ENCODE measurements around the gene PEF1. TPM values are rescaled to one million over a fixed set of nuclear protein-coding genes. Genes with fewer than 3 reads are reported as not detected.

Gene PEF1
- total and polyA plus RNA-seq, 2 experiments from 2014 or later: 22.3 to 68.5 TPM

DNA sequence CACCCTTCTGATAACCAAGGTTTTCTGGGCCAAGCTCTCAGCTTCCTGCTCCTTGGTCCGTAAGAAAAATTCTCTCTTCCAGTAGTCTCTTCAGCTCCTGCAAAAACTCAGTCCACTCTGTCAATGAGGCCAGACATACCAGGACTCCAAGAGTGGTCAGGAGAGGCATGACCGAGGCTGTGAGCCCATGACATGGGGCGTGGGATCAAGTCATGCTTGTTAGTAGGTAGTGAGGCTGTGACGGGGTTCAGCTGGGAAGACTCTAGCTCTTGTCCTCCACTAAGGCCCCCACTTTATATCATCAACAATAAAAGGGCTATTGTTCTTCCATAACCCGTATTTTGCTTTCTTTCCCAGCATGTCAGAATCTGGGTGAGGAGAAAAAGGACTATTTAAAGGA is 37.3 kb downstream of the PEF1 start:
- no peaks in the 10 kb centered on the region for H3K4me1 ChIP-seq (ENCODE audit: insufficient read depth)
- H3K4me3 ChIP-seq: no peak overlapping the region
- H2AFZ ChIP-seq: no peak overlapping the region
- no peak overlapping the region for H3K27ac Mint-ChIP-seq
- TF ChIP-seq EZH2phosphoT487 (IDR thresholded peaks at IDR 0.05; ENCODE audit: unreplicated experiment): no peak
- no peak for TF ChIP-seq NANOG (IDR thresholded peaks at IDR 0.05; ENCODE audit: borderline replicate concordance)
- no peak for TF ChIP-seq ZNF331 (CRISPR knock-in tag; IDR thresholded peaks at IDR 0.05; ENCODE audit: low read depth)
- no peak for TF ChIP-seq JUNB (IDR thresholded peaks at IDR 0.05; ENCODE audit: unreplicated experiment)
- TF ChIP-seq EZH2 (IDR thresholded peaks at IDR 0.05; ENCODE audit: low read depth, unreplicated experiment): no peak
- TF ChIP-seq STAT1 (IDR thresholded peaks at IDR 0.05; ENCODE audit: unreplicated experiment): no peak
- TF ChIP-seq ZNF114 (CRISPR knock-in tag; IDR thresholded peaks at IDR 0.05): no peak
- TF ChIP-seq ETS1 (IDR thresholded peaks at IDR 0.05): no peak
- TF ChIP-seq CTCF (conservative IDR thresholded peaks at IDR 0.05; ENCODE audit: low read depth in 2 of 2): no peak
- TF ChIP-seq POLR2AphosphoS5 (IDR thresholded peaks at IDR 0.05; ENCODE audit: low read depth): no peak
- TF ChIP-seq, protein P1, sequence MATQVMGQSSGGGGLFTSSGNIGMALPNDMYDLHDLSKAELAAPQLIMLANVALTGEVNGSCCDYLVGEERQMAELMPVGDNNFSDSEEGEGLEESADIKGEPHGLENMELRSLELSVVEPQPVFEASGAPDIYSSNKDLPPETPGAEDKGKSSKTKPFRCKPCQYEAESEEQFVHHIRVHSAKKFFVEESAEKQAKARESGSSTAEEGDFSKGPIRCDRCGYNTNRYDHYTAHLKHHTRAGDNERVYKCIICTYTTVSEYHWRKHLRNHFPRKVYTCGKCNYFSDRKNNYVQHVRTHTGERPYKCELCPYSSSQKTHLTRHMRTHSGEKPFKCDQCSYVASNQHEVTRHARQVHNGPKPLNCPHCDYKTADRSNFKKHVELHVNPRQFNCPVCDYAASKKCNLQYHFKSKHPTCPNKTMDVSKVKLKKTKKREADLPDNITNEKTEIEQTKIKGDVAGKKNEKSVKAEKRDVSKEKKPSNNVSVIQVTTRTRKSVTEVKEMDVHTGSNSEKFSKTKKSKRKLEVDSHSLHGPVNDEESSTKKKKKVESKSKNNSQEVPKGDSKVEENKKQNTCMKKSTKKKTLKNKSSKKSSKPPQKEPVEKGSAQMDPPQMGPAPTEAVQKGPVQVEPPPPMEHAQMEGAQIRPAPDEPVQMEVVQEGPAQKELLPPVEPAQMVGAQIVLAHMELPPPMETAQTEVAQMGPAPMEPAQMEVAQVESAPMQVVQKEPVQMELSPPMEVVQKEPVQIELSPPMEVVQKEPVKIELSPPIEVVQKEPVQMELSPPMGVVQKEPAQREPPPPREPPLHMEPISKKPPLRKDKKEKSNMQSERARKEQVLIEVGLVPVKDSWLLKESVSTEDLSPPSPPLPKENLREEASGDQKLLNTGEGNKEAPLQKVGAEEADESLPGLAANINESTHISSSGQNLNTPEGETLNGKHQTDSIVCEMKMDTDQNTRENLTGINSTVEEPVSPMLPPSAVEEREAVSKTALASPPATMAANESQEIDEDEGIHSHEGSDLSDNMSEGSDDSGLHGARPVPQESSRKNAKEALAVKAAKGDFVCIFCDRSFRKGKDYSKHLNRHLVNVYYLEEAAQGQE (IDR thresholded peaks at IDR 0.05; ENCODE audit: unreplicated experiment): no peak
- TF ChIP-seq, protein P2, sequence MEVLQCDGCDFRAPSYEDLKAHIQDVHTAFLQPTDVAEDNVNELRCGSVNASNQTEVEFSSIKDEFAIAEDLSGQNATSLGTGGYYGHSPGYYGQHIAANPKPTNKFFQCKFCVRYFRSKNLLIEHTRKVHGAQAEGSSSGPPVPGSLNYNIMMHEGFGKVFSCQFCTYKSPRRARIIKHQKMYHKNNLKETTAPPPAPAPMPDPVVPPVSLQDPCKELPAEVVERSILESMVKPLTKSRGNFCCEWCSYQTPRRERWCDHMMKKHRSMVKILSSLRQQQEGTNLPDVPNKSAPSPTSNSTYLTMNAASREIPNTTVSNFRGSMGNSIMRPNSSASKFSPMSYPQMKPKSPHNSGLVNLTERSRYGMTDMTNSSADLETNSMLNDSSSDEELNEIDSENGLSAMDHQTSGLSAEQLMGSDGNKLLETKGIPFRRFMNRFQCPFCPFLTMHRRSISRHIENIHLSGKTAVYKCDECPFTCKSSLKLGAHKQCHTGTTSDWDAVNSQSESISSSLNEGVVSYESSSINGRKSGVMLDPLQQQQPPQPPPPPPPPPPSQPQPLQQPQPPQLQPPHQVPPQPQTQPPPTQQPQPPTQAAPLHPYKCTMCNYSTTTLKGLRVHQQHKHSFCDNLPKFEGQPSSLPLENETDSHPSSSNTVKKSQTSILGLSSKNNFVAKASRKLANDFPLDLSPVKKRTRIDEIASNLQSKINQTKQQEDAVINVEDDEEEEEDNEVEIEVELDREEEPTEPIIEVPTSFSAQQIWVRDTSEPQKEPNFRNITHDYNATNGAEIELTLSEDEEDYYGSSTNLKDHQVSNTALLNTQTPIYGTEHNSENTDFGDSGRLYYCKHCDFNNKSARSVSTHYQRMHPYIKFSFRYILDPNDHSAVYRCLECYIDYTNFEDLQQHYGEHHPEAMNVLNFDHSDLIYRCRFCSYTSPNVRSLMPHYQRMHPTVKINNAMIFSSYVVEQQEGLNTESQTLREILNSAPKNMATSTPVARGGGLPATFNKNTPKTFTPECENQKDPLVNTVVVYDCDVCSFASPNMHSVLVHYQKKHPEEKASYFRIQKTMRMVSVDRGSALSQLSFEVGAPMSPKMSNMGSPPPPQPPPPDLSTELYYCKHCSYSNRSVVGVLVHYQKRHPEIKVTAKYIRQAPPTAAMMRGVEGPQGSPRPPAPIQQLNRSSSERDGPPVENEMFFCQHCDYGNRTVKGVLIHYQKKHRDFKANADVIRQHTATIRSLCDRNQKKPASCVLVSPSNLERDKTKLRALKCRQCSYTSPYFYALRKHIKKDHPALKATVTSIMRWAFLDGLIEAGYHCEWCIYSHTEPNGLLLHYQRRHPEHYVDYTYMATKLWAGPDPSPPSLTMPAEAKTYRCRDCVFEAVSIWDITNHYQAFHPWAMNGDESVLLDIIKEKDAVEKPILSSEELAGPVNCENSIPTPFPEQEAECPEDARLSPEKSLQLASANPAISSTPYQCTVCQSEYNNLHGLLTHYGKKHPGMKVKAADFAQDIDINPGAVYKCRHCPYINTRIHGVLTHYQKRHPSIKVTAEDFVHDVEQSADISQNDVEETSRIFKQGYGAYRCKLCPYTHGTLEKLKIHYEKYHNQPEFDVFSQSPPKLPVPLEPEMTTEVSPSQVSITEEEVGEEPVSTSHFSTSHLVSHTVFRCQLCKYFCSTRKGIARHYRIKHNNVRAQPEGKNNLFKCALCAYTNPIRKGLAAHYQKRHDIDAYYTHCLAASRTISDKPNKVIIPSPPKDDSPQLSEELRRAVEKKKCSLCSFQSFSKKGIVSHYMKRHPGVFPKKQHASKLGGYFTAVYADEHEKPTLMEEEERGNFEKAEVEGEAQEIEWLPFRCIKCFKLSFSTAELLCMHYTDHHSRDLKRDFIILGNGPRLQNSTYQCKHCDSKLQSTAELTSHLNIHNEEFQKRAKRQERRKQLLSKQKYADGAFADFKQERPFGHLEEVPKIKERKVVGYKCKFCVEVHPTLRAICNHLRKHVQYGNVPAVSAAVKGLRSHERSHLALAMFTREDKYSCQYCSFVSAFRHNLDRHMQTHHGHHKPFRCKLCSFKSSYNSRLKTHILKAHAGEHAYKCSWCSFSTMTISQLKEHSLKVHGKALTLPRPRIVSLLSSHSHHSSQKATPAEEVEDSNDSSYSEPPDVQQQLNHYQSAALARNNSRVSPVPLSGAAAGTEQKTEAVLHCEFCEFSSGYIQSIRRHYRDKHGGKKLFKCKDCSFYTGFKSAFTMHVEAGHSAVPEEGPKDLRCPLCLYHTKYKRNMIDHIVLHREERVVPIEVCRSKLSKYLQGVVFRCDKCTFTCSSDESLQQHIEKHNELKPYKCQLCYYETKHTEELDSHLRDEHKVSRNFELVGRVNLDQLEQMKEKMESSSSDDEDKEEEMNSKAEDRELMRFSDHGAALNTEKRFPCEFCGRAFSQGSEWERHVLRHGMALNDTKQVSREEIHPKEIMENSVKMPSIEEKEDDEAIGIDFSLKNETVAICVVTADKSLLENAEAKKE (CRISPR knock-in tag; IDR thresholded peaks at IDR 0.05): no peak
- TF ChIP-seq CREB1 (CRISPR knock-in tag; IDR thresholded peaks at IDR 0.05; ENCODE audit: low read depth): no peak
- no peaks in the 10 kb centered on the region for H3K9me2 ChIP-seq (ENCODE audit: insufficient read depth)
- DNase-seq (ENCODE audit: low spot score) (no peak), ATAC-seq (no peak)
- no peak overlapping the region for H3K27ac ChIP-seq (ENCODE audit: low read depth)
- H3K79me2 ChIP-seq (replicated peaks; ENCODE audit: insufficient read depth): no peaks in the 10 kb centered on the region
- H3F3A ChIP-seq (replicated peaks; ENCODE audit: low read depth): no peaks in the 10 kb centered on the region
- H3K4me1 Mint-ChIP-seq: no peaks in the 10 kb centered on the region
- peaks cover 2% of the 10 kb centered on the region for H3K27me3 Mint-ChIP-seq (ENCODE audit: insufficient read depth, low read depth, poor library complexity)
- no peaks in the 10 kb centered on the region for H3K36me3 ChIP-seq (ENCODE audit: insufficient read depth)
- no peaks in the 10 kb centered on the region for H3K27me3 ChIP-seq (ENCODE audit: insufficient read depth)
- H3K4me2 ChIP-seq: no peak overlapping the region
- no peaks in the 10 kb centered on the region for H4K20me1 ChIP-seq (replicated peaks; ENCODE audit: insufficient read depth)
- H3K9me3 Mint-ChIP-seq: no peaks in the 10 kb centered on the region
- no peaks in the 10 kb centered on the region for H3K36me3 Mint-ChIP-seq (ENCODE audit: low read depth)
- no peak overlapping the region for H3K4me3 Mint-ChIP-seq

Measured in GM23338 (cell line).